Keratinocyte (primary cell): ENCODE measurements around the gene CUTC.

Experiments
- EZH2 ChIP-seq: IDR thresholded peaks from one replicate; pipeline ENCODE4 v1.6.1; 2012; ENCODE audit warnings: inconsistent platforms, mild to moderate bottlenecking, low read length, moderate library complexity
- TF ChIP-seq, protein P1 (sequence below), 3 experiments: IDR thresholded peaks in 1 of 3; conservative IDR thresholded peaks in 1 of 3; optimal IDR thresholded peaks in 1 of 3; 2 replicates in 2 of 3; 3 replicates in 1 of 3; pipeline versions ENCODE3 to v1.5.1; 2011; ENCODE audit warnings: low read length in 3 of 3, mild to moderate bottlenecking in 3 of 3, moderate library complexity in 2 of 3, control low read depth in 1 of 3, inconsistent platforms in 1 of 3; ENCODE audit not compliant: insufficient read depth in 2 of 3; ENCODE audit errors: extremely low read depth in 1 of 3

DNA sequence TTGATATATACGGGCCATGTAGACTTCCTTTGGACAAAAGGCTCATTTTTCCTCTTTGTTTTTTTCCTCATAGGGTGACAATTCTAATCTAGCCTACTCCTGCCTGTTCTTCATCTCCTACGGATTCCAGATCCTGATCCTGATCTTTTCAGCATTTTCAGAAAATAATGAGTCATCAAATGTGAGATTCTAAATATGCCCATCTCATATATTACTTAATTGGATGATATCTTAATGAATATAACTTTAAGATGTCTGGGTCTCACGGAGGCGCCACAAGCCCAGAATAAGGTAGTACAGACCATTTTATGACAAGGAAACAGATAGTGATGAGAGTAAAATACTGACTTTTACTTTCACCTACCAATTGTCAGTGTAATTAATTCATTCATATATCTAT, 61.8 kb downstream of the CUTC start:
- TF ChIP-seq, protein P1, sequence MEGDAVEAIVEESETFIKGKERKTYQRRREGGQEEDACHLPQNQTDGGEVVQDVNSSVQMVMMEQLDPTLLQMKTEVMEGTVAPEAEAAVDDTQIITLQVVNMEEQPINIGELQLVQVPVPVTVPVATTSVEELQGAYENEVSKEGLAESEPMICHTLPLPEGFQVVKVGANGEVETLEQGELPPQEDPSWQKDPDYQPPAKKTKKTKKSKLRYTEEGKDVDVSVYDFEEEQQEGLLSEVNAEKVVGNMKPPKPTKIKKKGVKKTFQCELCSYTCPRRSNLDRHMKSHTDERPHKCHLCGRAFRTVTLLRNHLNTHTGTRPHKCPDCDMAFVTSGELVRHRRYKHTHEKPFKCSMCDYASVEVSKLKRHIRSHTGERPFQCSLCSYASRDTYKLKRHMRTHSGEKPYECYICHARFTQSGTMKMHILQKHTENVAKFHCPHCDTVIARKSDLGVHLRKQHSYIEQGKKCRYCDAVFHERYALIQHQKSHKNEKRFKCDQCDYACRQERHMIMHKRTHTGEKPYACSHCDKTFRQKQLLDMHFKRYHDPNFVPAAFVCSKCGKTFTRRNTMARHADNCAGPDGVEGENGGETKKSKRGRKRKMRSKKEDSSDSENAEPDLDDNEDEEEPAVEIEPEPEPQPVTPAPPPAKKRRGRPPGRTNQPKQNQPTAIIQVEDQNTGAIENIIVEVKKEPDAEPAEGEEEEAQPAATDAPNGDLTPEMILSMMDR (optimal IDR thresholded peaks at IDR 0.05 in 1 of 3, IDR thresholded peaks at IDR 0.05 in 1 of 3, conservative IDR thresholded peaks at IDR 0.05 in 1 of 3; ENCODE audit: extremely low read depth in 1 of 3, insufficient read depth in 2 of 3, low read length in 3 of 3) = no peak
- TF ChIP-seq EZH2 = no peak
